DMS114 treated with DMSO at 0.1 percent for 48 hours (cell line): ENCODE results near the gene PIK3CB.

Experiments
- DNase-seq: peaks from one replicate; lab custom pipeline; 2025; ENCODE audit not compliant: unreplicated experiment; lab: John Stamatoyannopoulos, UW

PIK3CB gene

GRCh38 chr3:138834596-138835396, at the start of gene PIK3CB:
Gene PIK3CB, minus strand, starts transcription at chr3:138834928. Its CDS starts 75,585 bp downstream, at chr3:138759343.
- DNase-seq: peak; percentile 68

GRCh38 chr3:138881233-138881632, 46.5 kb upstream of the PIK3CB start:
- DNase-seq: no peak

- DNase-seq: no peak
Observed at GRCh38 chr3:138879541-138880380, 45.0 kb upstream of the PIK3CB start.

- DNase-seq: no peak
Observed at GRCh38 chr3:138877226-138877625, 42.5 kb upstream of the PIK3CB start.

- DNase-seq: no peak
Observed at GRCh38 chr3:138875754-138876664, 41.3 kb upstream of the PIK3CB start.

- DNase-seq: no peak
Observed at GRCh38 chr3:138875096-138875753, 40.5 kb upstream of the PIK3CB start.

GRCh38 chr3:138873471-138874278, 38.9 kb upstream of the PIK3CB start:
- no peak for DNase-seq

- DNase-seq: no peak
Observed at GRCh38 chr3:138872632-138873031, 37.9 kb upstream of the PIK3CB start.

- no peak for DNase-seq
Observed at GRCh38 chr3:138867996-138868395, 33.3 kb upstream of the PIK3CB start.

- no peak for DNase-seq
Observed at GRCh38 chr3:138863776-138864113, 29.0 kb upstream of the PIK3CB start.

GRCh38 chr3:138862924-138863775, 28.4 kb upstream of the PIK3CB start:
- no peak for DNase-seq

- DNase-seq: no peak
Observed at GRCh38 chr3:138862531-138862923, 27.8 kb upstream of the PIK3CB start.

- DNase-seq: no peak
Observed at GRCh38 chr3:138861798-138862197, 27.1 kb upstream of the PIK3CB start.

GRCh38 chr3:138856799-138857198, 22.1 kb upstream of the PIK3CB start:
- no peak for DNase-seq

GRCh38 chr3:138854940-138855339, 20.2 kb upstream of the PIK3CB start:
- no peak for DNase-seq

- no peak for DNase-seq
Observed at GRCh38 chr3:138854204-138854603, 19.5 kb upstream of the PIK3CB start.

- no peak for DNase-seq
Observed at GRCh38 chr3:138850151-138850550, 15.4 kb upstream of the PIK3CB start.

- DNase-seq: no peak
Observed at GRCh38 chr3:138849222-138849940, 14.7 kb upstream of the PIK3CB start.
